ENCODE results near the gene HS6ST3.

Gene HS6ST3

DNA sequence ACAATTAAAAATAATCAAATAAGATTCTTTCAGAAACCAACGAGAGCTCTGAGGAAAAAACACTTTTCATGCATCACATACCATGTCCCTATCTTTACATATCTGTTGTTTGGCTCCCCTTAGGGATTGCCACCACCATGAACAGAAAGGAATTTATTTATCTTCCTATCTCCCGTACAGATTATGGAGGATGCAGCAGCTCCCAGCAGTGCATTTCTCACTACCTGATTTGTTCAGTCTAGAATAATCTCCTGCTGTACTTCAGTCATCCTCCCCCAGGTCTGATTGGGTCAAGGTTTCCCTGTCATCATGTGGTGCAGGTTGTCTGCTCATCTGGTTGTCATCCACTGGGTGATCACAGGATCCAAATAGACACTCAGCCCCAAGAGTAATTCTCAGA, 453.1 kb downstream of the HS6ST3 start:
- DNase-seq (ENCODE audit: low spot score): no peak

- no peak for DNase-seq (ENCODE audit: low spot score)
Observed at GRCh38 chr13:96544957-96545356, 455.1 kb downstream of the HS6ST3 start.

- no peak for DNase-seq (ENCODE audit: low spot score)
Observed at GRCh38 chr13:96546463-96546862, 456.6 kb downstream of the HS6ST3 start.

- DNase-seq (ENCODE audit: low spot score): no peak
Observed at GRCh38 chr13:96551546-96551945, 461.6 kb downstream of the HS6ST3 start.

- DNase-seq (ENCODE audit: low spot score): no peak
Observed at GRCh38 chr13:96552559-96552958, 462.7 kb downstream of the HS6ST3 start.

GRCh38 chr13:96553796-96554195, 463.9 kb downstream of the HS6ST3 start:
- DNase-seq (ENCODE audit: low spot score): no peak

- no peak for DNase-seq (ENCODE audit: low spot score)
Observed at GRCh38 chr13:96573563-96573962, 483.7 kb downstream of the HS6ST3 start.

- DNase-seq (ENCODE audit: low spot score): no peak
Observed at GRCh38 chr13:96575423-96576320, 485.8 kb downstream of the HS6ST3 start.

DNA sequence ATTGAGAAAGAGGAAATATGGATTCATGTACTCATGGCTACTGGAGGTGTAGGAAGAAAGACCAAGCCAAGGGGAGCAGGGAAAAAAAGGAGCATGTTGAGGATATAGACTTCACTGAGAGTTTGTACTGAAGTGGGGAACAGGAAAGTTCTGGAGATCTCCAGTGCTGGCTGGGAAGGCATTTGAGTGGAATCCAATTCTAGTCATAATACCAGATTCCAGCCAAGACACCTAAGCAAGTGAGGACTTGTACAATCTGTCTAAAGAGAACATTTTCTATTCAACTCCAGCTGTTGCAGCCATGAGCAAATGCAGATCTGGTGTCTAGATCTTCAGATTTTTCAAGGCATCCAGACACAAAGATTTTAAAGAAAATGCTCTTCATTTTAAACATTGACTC, 491.8 kb downstream of the HS6ST3 start:
- DNase-seq (ENCODE audit: low spot score): no peak

DNA sequence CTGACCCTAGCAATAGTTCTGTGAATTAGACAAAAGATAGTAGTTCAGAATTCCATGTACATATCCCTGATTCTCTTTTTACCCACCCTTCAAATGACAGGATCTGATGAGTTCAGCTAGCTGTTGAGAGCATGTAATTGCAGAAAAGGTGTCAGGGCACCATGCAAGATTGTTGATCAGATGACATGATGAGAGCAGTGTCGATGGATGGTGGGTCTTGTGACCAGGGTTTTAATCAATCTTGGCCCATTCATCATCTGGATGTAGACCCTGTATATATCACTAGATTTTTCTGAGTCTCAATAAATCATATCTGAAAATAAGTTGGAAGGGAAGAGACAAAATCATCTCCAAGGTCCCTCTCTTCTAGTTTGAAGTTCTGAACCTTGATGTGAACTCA, 525.3 kb downstream of the HS6ST3 start:
- no peak for DNase-seq (ENCODE audit: low spot score)

GRCh38 chr13:96617528-96617927, 527.6 kb downstream of the HS6ST3 start:
- DNase-seq (ENCODE audit: low spot score): no peak

GRCh38 chr13:96621634-96622183, 531.8 kb downstream of the HS6ST3 start:
- no peak for DNase-seq (ENCODE audit: low spot score)

DNA sequence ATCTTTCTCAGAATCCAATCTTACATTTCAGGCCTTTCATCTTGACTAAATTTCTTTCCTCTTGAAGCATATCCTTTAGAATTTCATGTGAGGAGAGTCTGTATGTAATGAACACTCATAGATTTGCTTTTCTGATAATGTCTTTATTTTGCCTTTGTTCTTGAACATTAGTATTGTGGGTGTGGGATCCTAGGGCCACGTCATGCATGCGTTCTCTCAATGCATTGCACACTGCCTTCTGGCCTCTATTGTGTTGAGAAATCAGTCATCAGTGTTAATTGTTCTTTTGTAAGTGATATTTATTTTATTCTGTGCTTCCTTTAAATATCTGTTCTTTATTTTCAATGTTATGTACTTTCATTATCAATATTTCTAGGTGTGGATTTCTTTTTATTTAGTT, 539.4 kb downstream of the HS6ST3 start:
- DNase-seq (ENCODE audit: low spot score): no peak

- peak; percentile 25 for DNase-seq (ENCODE audit: low spot score)
Observed at GRCh38 chr13:96632536-96633320, 542.8 kb downstream of the HS6ST3 start.

- no peak for DNase-seq (ENCODE audit: low spot score)
Observed at GRCh38 chr13:96636001-96636709, 546.2 kb downstream of the HS6ST3 start.

GRCh38 chr13:96637039-96637438, 547.1 kb downstream of the HS6ST3 start:
- DNase-seq (ENCODE audit: low spot score): no peak

DNA sequence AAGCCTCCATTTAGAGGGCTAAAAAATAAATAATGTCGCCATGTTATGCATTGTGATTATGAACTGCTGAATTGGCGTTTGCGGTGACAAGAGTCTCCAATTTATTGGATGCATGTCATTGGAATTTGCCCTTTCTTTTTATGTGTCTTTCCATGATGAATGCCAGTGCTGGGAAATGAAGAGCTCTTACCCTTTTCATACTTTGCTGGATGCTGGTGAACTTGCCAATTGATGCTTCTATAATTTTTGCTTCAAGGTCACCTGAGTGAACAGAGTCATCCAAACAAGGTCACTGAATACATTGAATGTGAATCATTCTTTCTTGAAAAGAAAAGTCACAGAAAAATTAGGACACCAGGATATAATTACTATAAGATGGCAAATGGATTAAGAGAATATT, 556.2 kb downstream of the HS6ST3 start:
- DNase-seq (ENCODE audit: low spot score): no peak

DNA sequence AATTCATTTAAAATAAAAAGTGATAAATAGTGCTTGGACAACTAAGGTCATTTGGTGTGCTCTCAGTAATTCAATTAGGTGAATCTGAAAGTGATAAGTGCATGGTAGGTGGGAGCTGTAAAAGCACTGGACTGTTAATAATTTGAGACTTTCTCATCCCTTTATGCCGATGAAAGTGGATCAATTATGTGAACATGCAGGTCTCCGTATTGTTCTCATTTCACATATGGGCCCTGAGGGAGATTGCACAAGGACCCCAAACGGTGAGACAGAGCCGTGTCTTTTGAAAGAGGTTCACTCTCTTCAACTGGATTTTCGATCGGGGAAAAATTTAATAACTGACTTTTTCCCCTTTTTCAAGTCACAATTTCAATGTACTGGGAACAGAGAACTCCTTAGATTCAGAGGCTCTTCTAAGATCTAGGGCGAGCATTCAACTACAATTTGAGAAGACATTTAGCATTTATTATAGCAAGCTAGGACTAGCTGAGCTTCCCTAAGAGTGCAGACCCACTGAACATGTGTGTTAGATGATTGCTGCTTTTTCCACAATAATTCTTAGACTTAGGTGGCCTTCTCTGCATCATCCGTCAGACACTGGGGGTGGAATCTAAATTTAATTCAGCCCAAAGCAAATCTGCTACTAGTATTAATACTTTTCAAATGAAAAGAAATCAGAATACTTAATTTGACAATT, 556.8 kb downstream of the HS6ST3 start:
- DNase-seq (ENCODE audit: low spot score): no peak

GRCh38 chr13:96650301-96650886, 560.5 kb downstream of the HS6ST3 start:
- no peak for DNase-seq (ENCODE audit: low spot score)

DNA sequence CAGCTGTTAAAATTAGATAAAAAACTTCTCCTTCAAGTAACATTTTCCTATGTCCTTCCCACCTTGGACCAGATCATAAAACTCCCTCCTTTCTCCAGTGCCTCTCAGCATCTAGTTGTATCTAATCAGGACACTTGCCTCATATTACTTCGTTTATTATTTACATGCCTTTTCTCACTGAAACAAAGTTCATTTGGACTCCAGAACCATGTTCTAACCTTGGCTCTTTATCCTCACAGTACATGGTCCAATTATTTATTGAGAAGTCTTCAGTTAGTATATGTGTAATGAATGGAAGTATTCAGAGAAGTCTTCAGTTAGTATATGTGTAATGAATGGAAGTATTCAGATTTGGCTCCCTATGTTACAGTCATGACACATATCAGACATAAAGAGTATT, 561.7 kb downstream of the HS6ST3 start:
- no peak for DNase-seq (ENCODE audit: low spot score)

- DNase-seq (ENCODE audit: low spot score): no peak
Observed at GRCh38 chr13:96652506-96652905, 562.6 kb downstream of the HS6ST3 start.

All from globus pallidus (tissue), 1 donor.